HepG2 (cell line): ENCODE results near the gene SYS1. TPM values are rescaled to one million over a fixed set of nuclear protein-coding genes. Genes with fewer than 3 reads are reported as not detected.

Experiments
- ARID4A ChIP-seq: sonication (generic); formaldehyde crosslinking; IDR thresholded peaks from 2 replicates; pipeline ENCODE4 v1.5.0; 2020; ENCODE audit warnings: mild to moderate bottlenecking, missing genetic modification reagents, borderline replicate concordance
- CBX5 ChIP-seq: sonication (generic); formaldehyde crosslinking; IDR thresholded peaks from 2 replicates; pipeline ENCODE4 v1.4.0; 2020; ENCODE audit warnings: missing genetic modification reagents, borderline replicate concordance
- DR1 ChIP-seq: sonication (generic); formaldehyde crosslinking; IDR thresholded peaks from 2 replicates; pipeline ENCODE4 v1.8.0; 2021; ENCODE audit warnings: mild to moderate bottlenecking, missing genetic modification reagents, inconsistent platforms
- ISX ChIP-seq: sonication (generic); formaldehyde crosslinking; conservative IDR thresholded peaks from 2 replicates; pipeline ENCODE4 v1.5.0; 2020; ENCODE audit warnings: missing genetic modification reagents
- KDM5B ChIP-seq: sonication (generic); formaldehyde crosslinking; IDR thresholded peaks from 2 replicates; pipeline ENCODE4 v1.4.0; 2020; ENCODE audit warnings: missing genetic modification reagents, mild to moderate bottlenecking, borderline replicate concordance
- MATR3 ChIP-seq: sonication (generic); formaldehyde crosslinking; IDR thresholded peaks from 2 replicates; pipeline ENCODE4 v1.4.0; 2020; ENCODE audit warnings: missing genetic modification reagents
- NCOA5 ChIP-seq: sonication (generic); formaldehyde crosslinking; IDR thresholded peaks from 2 replicates; pipeline ENCODE4 v1.4.0; 2020; ENCODE audit warnings: missing genetic modification reagents
- NR2F6 ChIP-seq, 2 experiments: IDR thresholded peaks; 2 replicates each; pipeline ENCODE4 v1.6.1; 2016; ENCODE audit warnings: antibody characterized with exemption in 1 of 2, mild to moderate bottlenecking in 1 of 2
- RARG ChIP-seq: sonication (generic); formaldehyde crosslinking; IDR thresholded peaks from 2 replicates; pipeline ENCODE4 v1.4.0; 2020; ENCODE audit warnings: low read depth, mild to moderate bottlenecking, missing genetic modification reagents
- TFAP4 ChIP-seq: sonication (generic); IDR thresholded peaks from 2 replicates; pipeline ENCODE4 v1.6.1; 2016; ENCODE audit warnings: low read depth, borderline replicate concordance
- ZBTB7B ChIP-seq: sonication (generic); formaldehyde crosslinking; IDR thresholded peaks from 2 replicates; pipeline ENCODE4 v1.4.0; 2020; ENCODE audit warnings: missing genetic modification reagents
- ZFAT ChIP-seq: sonication (generic); formaldehyde crosslinking; conservative IDR thresholded peaks from 2 replicates; pipeline ENCODE4 v1.8.1; 2023; ENCODE audit warnings: missing genetic modification reagents, inconsistent platforms
- ZNF225 ChIP-seq: sonication (generic); formaldehyde crosslinking; IDR thresholded peaks from 2 replicates; pipeline ENCODE4 v1.4.0; 2020; ENCODE audit warnings: mild to moderate bottlenecking, missing genetic modification reagents
- ZNF614 ChIP-seq: IDR thresholded peaks from 2 replicates; pipeline ENCODE4 v1.6.1; 2018; ENCODE audit warnings: missing biosample characterization, missing genetic modification reagents, inconsistent platforms, borderline replicate concordance
- ZNF652 ChIP-seq: IDR thresholded peaks from 2 replicates; pipeline ENCODE4 v1.6.1; 2016; ENCODE audit warnings: low read depth, borderline replicate concordance
- polyA plus RNA-seq, 8 experiments: library from polyadenylated mRNA; depleted of rRNA in 3 of 8; stranded (reverse) in 7 of 8; unstranded in 1 of 8; fragments of >200 nt; fragmentation: Illumina TruSeq in 4 of 8; extraction: Trizol in 4 of 8; gene quantifications; 2 replicates each; pipeline versions ENCODE4 v1.2.1 to v1.2.3, GENCODE V29; 2011 to 2016; ENCODE audit warnings: low read depth in 4 of 8, missing spikeins in 1 of 8, mixed read lengths in 1 of 8; ENCODE audit not compliant: insufficient read depth in 1 of 8
- total RNA-seq, 5 experiments: library from RNA; depleted of rRNA; stranded (reverse); fragments of >200 nt; fragmentation: Illumina TruSeq; extraction: Trizol; gene quantifications; 2 replicates each; pipeline ENCODE4 v1.2.3, GENCODE V29; 2016; ENCODE audit warnings: low read depth in 1 of 5
- TF ChIP-seq, protein P1 (sequence below): sonication (generic); formaldehyde crosslinking; IDR thresholded peaks from 2 replicates; pipeline ENCODE4 v1.4.0; 2020; ENCODE audit warnings: mild to moderate bottlenecking, low read depth, missing genetic modification reagents
- TF ChIP-seq, protein P2 (sequence below): sonication (generic); formaldehyde crosslinking; IDR thresholded peaks from 2 replicates; pipeline ENCODE4 v1.5.1; 2020; ENCODE audit warnings: mild to moderate bottlenecking, missing genetic modification reagents, moderate library complexity

The SYS1 gene
- total and polyA plus RNA-seq, 2 of the 13 experiments (the other 11 are each of a cell fraction or from before 2014, with no cell fraction given): 38.3 to 65.6 TPM

DNA sequence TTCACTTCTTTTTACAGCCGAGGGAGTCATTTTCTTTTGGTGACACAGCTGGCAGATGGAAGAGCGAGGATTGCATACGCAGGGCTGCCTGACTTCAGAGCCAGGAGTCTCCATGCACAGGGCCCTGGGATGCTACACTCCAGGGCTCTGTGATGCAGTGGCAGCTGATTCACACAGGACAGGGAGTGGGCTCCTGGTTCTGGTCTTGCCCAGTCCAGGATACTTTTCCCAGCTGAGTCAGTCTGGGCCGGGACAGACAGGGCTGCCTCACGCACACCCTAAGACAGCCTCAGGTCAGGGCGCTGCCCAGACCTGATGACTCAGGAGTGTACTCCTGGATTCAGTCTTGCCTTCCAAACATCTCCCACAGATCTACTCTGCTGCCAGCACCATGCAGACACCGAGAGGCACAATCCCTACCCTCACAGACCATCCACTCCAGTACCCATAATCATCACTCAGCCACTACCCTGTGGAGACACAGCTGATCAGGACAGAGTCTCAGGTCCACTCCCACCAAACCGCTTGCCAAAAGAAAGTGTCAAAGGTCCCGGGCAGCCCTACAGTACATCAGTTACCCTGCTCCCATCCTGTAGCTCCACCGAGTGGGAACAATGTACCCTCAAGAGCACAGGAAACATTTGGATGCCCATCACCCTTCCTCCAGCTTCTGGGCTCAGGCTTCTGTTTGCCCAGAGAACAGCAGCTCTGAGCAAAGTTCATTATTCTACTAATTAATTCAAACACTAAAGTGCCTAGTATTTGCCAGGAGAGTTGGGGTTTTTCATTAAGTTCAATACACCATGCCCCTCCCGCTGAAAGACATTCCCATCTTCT lies 26.2 kb upstream of the SYS1 start (continued):
- TF ChIP-seq ARID4A: 0 out of 2 replicates have a peak, but pooled peaks have one; percentile 51
- peak; percentile 45; the same call in 1 of the 2 replicates for TF ChIP-seq CBX5 (CRISPR knock-in tag)
- 0 out of 2 replicates have a peak, but pooled peaks have one; percentile 49 for TF ChIP-seq TFAP4
- TF ChIP-seq DR1 (CRISPR knock-in tag): no peak
- TF ChIP-seq ZNF614: 0 out of 2 replicates have a peak, but pooled peaks have one; percentile 18
- TF ChIP-seq, protein P1, sequence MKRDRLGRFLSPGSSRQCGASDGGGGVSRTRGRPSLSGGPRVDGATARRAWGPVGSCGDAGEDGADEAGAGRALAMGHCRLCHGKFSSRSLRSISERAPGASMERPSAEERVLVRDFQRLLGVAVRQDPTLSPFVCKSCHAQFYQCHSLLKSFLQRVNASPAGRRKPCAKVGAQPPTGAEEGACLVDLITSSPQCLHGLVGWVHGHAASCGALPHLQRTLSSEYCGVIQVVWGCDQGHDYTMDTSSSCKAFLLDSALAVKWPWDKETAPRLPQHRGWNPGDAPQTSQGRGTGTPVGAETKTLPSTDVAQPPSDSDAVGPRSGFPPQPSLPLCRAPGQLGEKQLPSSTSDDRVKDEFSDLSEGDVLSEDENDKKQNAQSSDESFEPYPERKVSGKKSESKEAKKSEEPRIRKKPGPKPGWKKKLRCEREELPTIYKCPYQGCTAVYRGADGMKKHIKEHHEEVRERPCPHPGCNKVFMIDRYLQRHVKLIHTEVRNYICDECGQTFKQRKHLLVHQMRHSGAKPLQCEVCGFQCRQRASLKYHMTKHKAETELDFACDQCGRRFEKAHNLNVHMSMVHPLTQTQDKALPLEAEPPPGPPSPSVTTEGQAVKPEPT (CRISPR knock-in tag): no peak
- no peak for TF ChIP-seq ZFAT (CRISPR knock-in tag)
- TF ChIP-seq ZNF225 (CRISPR knock-in tag): no peak
- peak; percentile 15; the same call in 1 of the 2 replicates for TF ChIP-seq KDM5B (CRISPR knock-in tag)
- TF ChIP-seq ISX (CRISPR knock-in tag): no peak
- 0 out of 2 replicates have a peak, but pooled peaks have one; percentile 65 for TF ChIP-seq NCOA5 (CRISPR knock-in tag)
- TF ChIP-seq RARG: no peak
- no peak for TF ChIP-seq NR2F6 (IDR thresholded peaks at IDR 0.05)
- TF ChIP-seq NR2F6 (CRISPR knock-in tag; IDR thresholded peaks at IDR 0.05): peak; percentile 54; the same call in 1 of the 2 replicates
- TF ChIP-seq, protein P2, sequence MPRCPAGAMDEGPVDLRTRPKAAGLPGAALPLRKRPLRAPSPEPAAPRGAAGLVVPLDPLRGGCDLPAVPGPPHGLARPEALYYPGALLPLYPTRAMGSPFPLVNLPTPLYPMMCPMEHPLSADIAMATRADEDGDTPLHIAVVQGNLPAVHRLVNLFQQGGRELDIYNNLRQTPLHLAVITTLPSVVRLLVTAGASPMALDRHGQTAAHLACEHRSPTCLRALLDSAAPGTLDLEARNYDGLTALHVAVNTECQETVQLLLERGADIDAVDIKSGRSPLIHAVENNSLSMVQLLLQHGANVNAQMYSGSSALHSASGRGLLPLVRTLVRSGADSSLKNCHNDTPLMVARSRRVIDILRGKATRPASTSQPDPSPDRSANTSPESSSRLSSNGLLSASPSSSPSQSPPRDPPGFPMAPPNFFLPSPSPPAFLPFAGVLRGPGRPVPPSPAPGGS (CRISPR knock-in tag): no peak
- 0 out of 2 replicates have a peak, but pooled peaks have one; percentile 34 for TF ChIP-seq ZBTB7B (CRISPR knock-in tag)
- TF ChIP-seq MATR3 (CRISPR knock-in tag): no peak
- TF ChIP-seq ZNF652 (CRISPR knock-in tag): 0 out of 2 replicates have a peak, but pooled peaks have one; percentile 17
